Esophagus squamous epithelium (tissue), 5 donors: ENCODE measurements around the gene TAS1R1. TPM values are rescaled to one million over a fixed set of nuclear protein-coding genes. Genes with fewer than 3 reads are reported as not detected.

Source experiments
- DNase-seq: peaks from one replicate; lab custom pipeline; 2025; lab: John Stamatoyannopoulos, UW
- H3K27ac ChIP-seq, 4 donors: fragments of 200-600 bp; sonication (generic); one replicate each; pipeline ENCODE4 v1.5.1; 2016 to 2019; ENCODE audit warnings: mild to moderate bottlenecking in 1 of 4
- H3K27me3 ChIP-seq, 4 donors: fragments of 200-600 bp; sonication (generic); 1 replicate in 3 of 4; 2 replicates in 1 of 4; pipeline versions ENCODE4 v1.5.1 to v1.6.0; 2017 to 2021; ENCODE audit warnings: antibody characterized with exemption in 1 of 4
- H3K36me3 ChIP-seq, 3 donors: fragments of 200-600 bp; sonication (generic); one replicate each; pipeline ENCODE4 v1.5.1; 2016 to 2019
- H3K4me1 ChIP-seq, 3 donors: fragments of 200-600 bp; sonication (generic); one replicate each; pipeline ENCODE4 v1.5.1; 2017 to 2019
- H3K4me3 ChIP-seq, 4 donors: fragments of 200-600 bp; sonication (generic); 1 replicate in 3 of 4; 2 replicates in 1 of 4; pipeline ENCODE4 v1.5.1; 2016 to 2019; ENCODE audit warnings: mild to moderate bottlenecking in 2 of 4, moderate library complexity in 1 of 4
- H3K9me3 ChIP-seq, 3 donors: fragments of 200-600 bp; sonication (generic); one replicate each; pipeline ENCODE4 v1.5.1; 2016 to 2019
- CTCF ChIP-seq, 6 experiments: fragments of 450-650 bp in 4 of 6; fragments of 200-600 bp in 2 of 6; sonication (generic) in 2 of 6; IDR thresholded peaks; one replicate each; pipeline ENCODE4 v1.5.1; 2016 to 2019; ENCODE audit warnings: antibody characterized with exemption in 6 of 6, mild to moderate bottlenecking in 4 of 6, moderate library complexity in 4 of 6
- POLR2A ChIP-seq, 4 donors: fragments of 450-650 bp; IDR thresholded peaks; one replicate each; pipeline ENCODE4 v1.6.1; 2017; ENCODE audit warnings: antibody characterized with exemption in 4 of 4, mild to moderate bottlenecking in 4 of 4, moderate library complexity in 3 of 4
- WGBS, 2 donors: methylation state at CpG; one replicate each; pipeline ENCODE4 v1.1.5; 2018; 5-methylcytosine and 5-hydroxymethylcytosine counted together
- intact Hi-C: fragments of 100-400 bp; cut with DNase I; formaldehyde crosslinking; loops from one replicate; pipeline ENCODE4 v1.15.0; 2022
- total RNA-seq, 4 donors: library from RNA; depleted of rRNA; stranded (reverse); fragments of >200 nt; gene quantifications; one replicate each; pipeline ENCODE4 v1.1.0, GENCODE V29; 2016
- donor health status: DM: yes; HTN: yes; CAD: no.

The TAS1R1 gene
- total RNA-seq, 4 donors from 2014 or later = not detected

- no peak overlapping the region for H3K4me3 ChIP-seq
- no peak for TF ChIP-seq CTCF (IDR thresholded peaks at IDR 0.05)
- no peak for TF ChIP-seq POLR2A (IDR thresholded peaks at IDR 0.05)
- peak overlapping the region in 1 of 4 donors; percentile 85 for H3K27ac ChIP-seq
- peaks cover 11 to 36% (median 13%) of the 10 kb centered on the region in 3 donors for H3K4me1 ChIP-seq
- peaks cover 0 to 76% (median 32%) of the 10 kb centered on the region in 3 donors for H3K36me3 ChIP-seq
- no peak for DNase-seq
- 69 to 72% methylated on average over 14 of the region's 14 CpGs for WGBS, 2 donors
- no peaks in the 10 kb centered on the region for H3K27me3 ChIP-seq
- intact Hi-C loops = loop anchor here (10.0 kb wide), 1 partner anchor 69 kb away; the partner anchor contains the start of genes NOL9 and TAS1R1
- no peaks in the 10 kb centered on the region for H3K9me3 ChIP-seq
Measured at GRCh38 chr1:6623269-6623965, 68.3 kb downstream of the TAS1R1 start.

- peaks cover 7 to 76% (median 26%) of the 10 kb centered on the region in 3 donors for H3K36me3 ChIP-seq
- intact Hi-C loops = loop anchor here (10.0 kb wide), 1 partner anchor 70 kb away; the partner anchor contains the start of genes NOL9 and TAS1R1
- peak in 1 of 4 donors; percentile 40 for TF ChIP-seq POLR2A (IDR thresholded peaks at IDR 0.05)
- no peak for TF ChIP-seq CTCF (IDR thresholded peaks at IDR 0.05)
- peak within 1 kb of the TSS; percentile 66 to 95 (median 74) for H3K4me3 ChIP-seq
- peaks cover 11 to 36% (median 13%) of the 10 kb centered on the region in 3 donors for H3K4me1 ChIP-seq
- 0 to 5% methylated on average over 1 to 19 of the region's 73 CpGs for WGBS, 2 donors
- H3K27me3 ChIP-seq = no peaks in the 10 kb centered on the region
- peak; percentile 47 for DNase-seq
- peak within 1 kb of the TSS; percentile 85 to 95 (median 91) for H3K27ac ChIP-seq
- no peaks in the 10 kb centered on the region for H3K9me3 ChIP-seq
Measured at GRCh38 chr1:6624710-6625583, 69.8 kb downstream of the TAS1R1 start, which contains the start of gene THAP3. Gene THAP3, plus strand, starts transcription at chr1:6624868. Its CDS starts 351 bp downstream, at chr1:6625219.

GRCh38 chr1:6625584-6626149 lies 70.6 kb downstream of the TAS1R1 start:
- 0 to 2% methylated on average over 18 of the region's 32 CpGs for WGBS, 2 donors

GRCh38 chr1:6627031-6627430 lies 71.9 kb downstream of the TAS1R1 start:
- Histone ChIP-seq H3K9me3 (no peaks in the 10 kb centered on the region), H3K36me3 (peaks cover 10 to 76% (median 16%) of the 10 kb centered on the region in 3 donors), H3K4me1 (peaks cover 11 to 36% (median 13%) of the 10 kb centered on the region in 3 donors), H3K4me3 (no peak overlapping the region), H3K27me3 (no peaks in the 10 kb centered on the region), H3K27ac (no peak overlapping the region)
- 91 to 95% methylated on average over 5 to 9 of the region's 9 CpGs for WGBS, 2 donors
- intact Hi-C loops = loop anchor here (10.0 kb wide), 1 partner anchor 72 kb away; the partner anchor contains the start of genes NOL9 and TAS1R1
- TF ChIP-seq POLR2A (IDR thresholded peaks at IDR 0.05) (no peak), CTCF (IDR thresholded peaks at IDR 0.05) (no peak)
- no peak for DNase-seq

More at GRCh38 chr1:6625584-6626149, 70.6 kb downstream of the TAS1R1 start:
- intact Hi-C loops = loop anchor here (10.0 kb wide), 1 partner anchor 71 kb away; the partner anchor contains the start of genes NOL9 and TAS1R1
- no peaks in the 10 kb centered on the region for H3K9me3 ChIP-seq
- H3K27me3 ChIP-seq = no peaks in the 10 kb centered on the region
- peak overlapping the region; percentile 85 to 95 (median 91) for H3K27ac ChIP-seq
- no peak for TF ChIP-seq CTCF (IDR thresholded peaks at IDR 0.05)
- peaks cover 10 to 76% (median 23%) of the 10 kb centered on the region in 3 donors for H3K36me3 ChIP-seq
- DNase-seq = no peak
- H3K4me3 ChIP-seq = peak overlapping the region; percentile 66 to 95 (median 74)
- H3K4me1 ChIP-seq = peaks cover 11 to 36% (median 13%) of the 10 kb centered on the region in 3 donors
